Memory B cell (primary cell): ENCODE results near the gene TTLL10.

ENCODE experiments used
- ATAC-seq: fragments of 150-1000 bp; cut with Tn5 transposase; 2 replicates; pipeline ENCODE4 v1.10.0; 2021; ENCODE audit warnings: low read depth, mild to moderate bottlenecking, moderate library complexity
- DNase-seq, 2 donors: peaks; one replicate each; pipeline ENCODE4 v3.0.0; 2022; ENCODE audit warnings: low spot score in 2 of 2
- H3K27ac Mint-ChIP-seq: one replicate; pipeline ENCODE4 v1.8.0; 2022; ENCODE audit warnings: mild to moderate bottlenecking, moderate library complexity, mixed read lengths
- H3K27me3 Mint-ChIP-seq: one replicate; pipeline ENCODE4 v1.8.0; 2022; ENCODE audit warnings: mixed read lengths
- H3K36me3 Mint-ChIP-seq: one replicate; pipeline ENCODE4 v1.8.0; 2022; ENCODE audit warnings: mild to moderate bottlenecking, mixed read lengths
- H3K4me1 Mint-ChIP-seq: one replicate; pipeline ENCODE4 v1.8.0; 2022; ENCODE audit warnings: mixed read lengths
- H3K4me3 Mint-ChIP-seq: one replicate; pipeline ENCODE4 v1.8.0; 2022; ENCODE audit warnings: mild to moderate bottlenecking, moderate library complexity, mixed read lengths
- H3K9me3 Mint-ChIP-seq: one replicate; pipeline ENCODE4 v1.8.0; 2022; ENCODE audit warnings: mixed read lengths

Gene TTLL10

DNA sequence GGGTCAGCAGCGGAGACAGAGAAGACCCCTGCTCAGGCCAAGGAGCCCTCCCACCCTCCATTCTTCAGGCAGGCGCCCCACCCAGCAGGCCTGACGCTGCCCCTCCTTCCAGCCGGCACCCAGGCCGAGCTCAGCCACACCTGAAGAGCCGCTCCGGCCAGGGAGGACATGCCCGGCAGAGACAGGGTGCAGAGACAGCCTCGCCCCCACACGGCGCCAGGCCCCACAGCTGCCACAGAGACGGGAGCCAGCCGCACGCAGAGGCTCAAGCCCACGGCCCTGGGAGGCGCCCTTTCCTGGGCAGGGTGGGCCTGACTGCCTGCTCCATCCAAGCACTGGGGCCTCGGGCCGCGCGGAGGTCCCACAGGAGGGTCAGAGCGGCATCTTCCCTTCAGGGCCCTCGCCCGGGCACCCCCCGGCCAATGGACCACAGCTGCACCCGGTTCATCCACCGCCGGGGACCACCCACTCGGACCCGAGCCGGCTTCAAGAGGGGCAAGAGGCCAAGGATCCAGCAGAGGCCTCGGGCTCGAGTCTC, 5.2 kb downstream of the TTLL10 start:
- no peaks in the 10 kb centered on the region for H3K9me3 Mint-ChIP-seq
- H3K36me3 Mint-ChIP-seq: peaks cover 4% of the 10 kb centered on the region
- ATAC-seq: no peak
- peaks cover 27% of the 10 kb centered on the region for H3K4me1 Mint-ChIP-seq
- no peak for DNase-seq
- H3K4me3 Mint-ChIP-seq: no peak overlapping the region
- peaks cover 26% of the 10 kb centered on the region for H3K27me3 Mint-ChIP-seq
- no peak overlapping the region for H3K27ac Mint-ChIP-seq

DNA sequence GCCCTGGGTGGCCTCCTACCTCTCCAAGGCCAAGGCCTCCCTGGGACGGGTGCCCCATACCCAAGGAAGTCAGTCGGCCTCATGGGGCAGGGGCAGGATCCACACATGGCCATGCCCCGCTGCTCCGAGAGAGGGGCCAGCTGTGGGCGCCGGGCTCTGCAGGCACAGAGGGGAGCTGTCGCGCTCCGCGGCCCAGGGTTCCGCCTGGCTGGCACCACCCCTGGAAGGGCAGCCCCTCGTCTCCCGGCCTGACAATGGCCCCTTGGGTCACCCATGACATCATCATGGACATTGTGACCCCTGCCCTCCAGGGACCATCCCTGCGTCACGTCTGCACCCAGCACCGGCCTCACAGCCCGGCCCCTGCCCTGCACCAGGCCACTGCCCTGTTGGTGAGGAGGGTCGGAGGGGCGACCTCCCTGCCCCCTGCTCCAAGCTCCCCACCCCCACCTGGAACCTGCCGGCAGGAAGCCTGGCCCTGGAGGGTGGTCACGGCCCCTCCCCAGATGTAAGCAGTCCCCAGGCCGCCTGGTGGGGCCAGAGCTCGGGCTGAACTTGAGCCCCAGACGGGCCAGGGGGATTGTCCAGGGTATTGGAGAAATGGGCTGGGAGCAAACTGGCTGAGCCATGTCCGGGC, 5.8 kb downstream of the TTLL10 start:
- peaks cover 26% of the 10 kb centered on the region for H3K27me3 Mint-ChIP-seq
- peaks cover 27% of the 10 kb centered on the region for H3K4me1 Mint-ChIP-seq
- peaks cover 4% of the 10 kb centered on the region for H3K36me3 Mint-ChIP-seq
- DNase-seq (no peak), ATAC-seq (no peak)
- H3K9me3 Mint-ChIP-seq: no peaks in the 10 kb centered on the region
- H3K27ac Mint-ChIP-seq: no peak overlapping the region
- no peak overlapping the region for H3K4me3 Mint-ChIP-seq

DNA sequence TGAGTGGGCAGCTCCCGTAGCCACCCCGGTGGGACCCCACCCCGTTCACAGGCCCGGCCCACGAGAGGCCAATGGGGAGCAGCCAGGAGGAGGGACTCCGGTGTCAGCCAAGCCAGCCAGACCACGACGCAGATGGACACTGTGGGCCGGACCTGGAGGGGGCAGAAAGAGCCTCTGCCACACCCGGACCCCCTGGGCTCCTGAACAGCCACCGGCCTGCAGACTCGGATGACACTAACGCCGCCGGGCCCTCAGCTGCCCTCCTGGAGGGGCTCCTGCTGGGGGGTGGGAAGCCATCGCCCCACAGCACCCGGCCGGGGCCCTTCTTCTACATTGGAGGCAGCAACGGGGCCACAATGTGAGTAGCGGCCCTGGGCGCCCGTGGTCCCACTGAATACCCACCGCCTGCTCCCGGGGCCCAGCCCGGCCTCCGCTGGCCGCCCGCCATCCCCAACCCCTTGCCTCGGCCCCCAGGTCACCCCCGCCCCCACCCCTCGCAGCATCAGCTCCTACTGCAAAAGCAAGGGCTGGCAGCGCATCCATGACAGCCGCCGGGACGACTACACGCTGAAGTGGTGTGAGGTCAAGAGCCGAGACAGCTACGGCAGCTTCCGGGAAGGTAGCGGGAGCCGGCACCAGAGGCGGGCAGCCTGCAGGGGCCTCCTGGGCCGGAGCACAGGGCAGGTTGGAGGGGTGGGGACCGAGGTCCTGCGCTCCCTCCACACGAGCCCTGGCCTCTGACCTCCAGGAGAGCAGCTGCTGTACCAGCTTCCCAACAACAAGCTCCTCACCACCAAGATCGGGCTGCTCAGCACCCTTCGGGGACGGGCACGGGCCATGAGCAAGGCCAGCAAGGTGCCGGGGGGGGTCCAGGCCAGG, 6.5 kb downstream of the TTLL10 start:
- Mint-ChIP-seq H3K4me3 (no peak overlapping the region), H3K4me1 (peaks cover 27% of the 10 kb centered on the region), H3K9me3 (no peaks in the 10 kb centered on the region), H3K27me3 (peaks cover 26% of the 10 kb centered on the region), H3K27ac (no peak overlapping the region), H3K36me3 (peaks cover 4% of the 10 kb centered on the region)
- no peak for ATAC-seq
- no peak for DNase-seq

DNA sequence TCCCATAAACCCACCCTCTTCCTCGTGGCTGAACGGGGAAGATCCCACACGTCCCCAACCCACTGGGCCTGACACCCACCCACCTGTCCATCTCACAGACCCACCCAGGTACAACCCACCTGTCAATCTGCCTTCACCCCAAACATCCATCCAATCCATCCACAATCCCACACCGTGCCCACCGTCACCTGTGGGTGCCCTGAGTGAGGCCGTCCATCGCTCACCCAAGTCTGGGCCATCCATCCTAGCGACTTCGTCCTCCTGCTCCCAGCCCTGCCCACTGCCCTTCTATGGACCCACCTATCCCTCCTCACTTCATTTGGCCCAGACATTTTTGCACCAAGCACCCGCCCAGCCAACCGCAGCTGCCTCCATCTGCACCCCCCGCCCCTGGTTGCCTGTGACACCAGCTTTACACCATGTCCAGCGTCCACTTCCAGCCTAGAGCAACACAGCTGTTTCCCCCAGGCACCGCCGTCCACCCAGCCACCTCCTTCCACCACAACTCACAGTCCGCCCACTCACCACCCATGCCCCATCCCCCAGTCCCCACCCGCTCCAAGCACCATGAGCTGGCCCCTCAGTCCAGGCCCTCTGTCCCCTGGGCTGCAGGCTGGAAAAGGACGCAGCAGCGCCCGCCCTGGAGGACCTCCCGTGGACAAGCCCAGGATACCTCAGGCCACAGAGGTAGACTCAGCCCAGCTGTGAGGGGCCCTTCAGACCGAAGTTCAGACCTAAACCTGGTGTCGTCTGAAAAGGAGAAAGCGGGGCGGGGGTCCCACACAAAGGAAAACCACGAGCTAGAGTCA, 7.7 kb downstream of the TTLL10 start:
- Mint-ChIP-seq H3K4me3 (no peak overlapping the region), H3K27ac (no peak overlapping the region), H3K4me1 (peaks cover 17% of the 10 kb centered on the region), H3K36me3 (peaks cover 4% of the 10 kb centered on the region), H3K9me3 (no peaks in the 10 kb centered on the region), H3K27me3 (peaks cover 20% of the 10 kb centered on the region)
- ATAC-seq (no peak), DNase-seq (no peak)

DNA sequence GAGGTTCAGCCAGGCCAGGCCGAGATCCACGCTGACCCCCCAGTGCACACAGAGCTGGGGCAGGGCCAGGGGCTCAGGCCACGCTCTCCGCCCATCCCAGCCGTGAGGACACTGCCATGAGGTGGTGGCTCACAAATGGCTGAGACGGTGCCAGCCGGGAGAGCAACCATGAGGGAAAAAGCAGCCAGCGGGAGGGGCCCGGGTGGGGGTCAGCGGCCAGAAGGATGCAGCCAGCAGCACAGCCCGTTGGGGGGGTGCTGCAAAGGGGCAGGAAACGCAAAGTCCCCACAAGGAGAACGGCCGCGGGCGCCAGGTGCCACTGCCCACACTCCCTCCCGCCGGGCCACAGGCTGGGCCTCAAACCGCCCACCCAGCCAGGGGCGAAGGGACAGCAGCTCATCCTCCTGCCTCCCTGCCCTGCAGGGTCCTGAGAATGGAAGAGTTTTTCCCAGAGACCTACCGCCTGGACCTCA, 8.3 kb downstream of the TTLL10 start:
- Mint-ChIP-seq H3K4me1 (peaks cover 14% of the 10 kb centered on the region), H3K4me3 (no peak overlapping the region), H3K27me3 (peaks cover 17% of the 10 kb centered on the region), H3K36me3 (peaks cover 1% of the 10 kb centered on the region), H3K9me3 (no peaks in the 10 kb centered on the region), H3K27ac (no peak overlapping the region)
- ATAC-seq (no peak), DNase-seq (no peak)

DNA sequence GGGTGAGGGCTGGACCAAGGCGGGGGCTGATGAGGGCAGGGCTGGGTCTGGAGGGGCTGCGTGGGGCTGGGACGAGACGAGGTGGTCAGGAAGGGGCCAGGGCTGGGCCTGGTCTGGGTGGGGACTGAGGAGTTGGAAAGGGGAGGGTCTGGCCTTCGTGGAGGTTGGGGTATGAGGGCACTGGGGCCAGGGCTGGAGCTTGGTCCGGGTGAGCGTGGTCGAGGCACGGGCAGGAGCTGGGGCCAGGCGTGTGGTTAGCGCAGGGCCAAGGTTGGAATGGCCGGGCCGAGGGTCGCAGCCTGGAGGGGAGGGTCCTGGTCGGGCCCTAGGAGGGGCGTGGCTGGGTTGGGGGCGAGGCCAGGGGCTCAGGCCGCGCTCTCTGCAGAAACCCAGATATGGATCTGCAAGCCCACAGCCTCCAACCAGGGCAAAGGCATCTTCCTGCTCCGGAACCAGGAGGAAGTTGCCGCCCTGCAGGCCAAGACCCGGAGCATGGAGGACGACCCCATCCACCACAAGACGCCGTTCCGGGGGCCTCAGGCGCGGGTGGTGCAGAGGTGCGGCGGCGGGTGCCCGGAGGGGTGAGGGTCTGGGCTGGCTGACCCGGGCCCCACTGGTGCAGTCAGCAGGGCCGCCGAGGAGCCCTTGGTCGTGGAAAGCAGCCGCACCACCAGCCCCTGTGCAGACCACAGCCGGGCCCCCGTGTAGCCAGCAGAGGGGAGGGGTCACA, 9.0 kb downstream of the TTLL10 start:
- no peak for DNase-seq
- Mint-ChIP-seq H3K36me3 (no peaks in the 10 kb centered on the region), H3K4me3 (no peak overlapping the region), H3K27me3 (peaks cover 16% of the 10 kb centered on the region), H3K27ac (no peak overlapping the region), H3K4me1 (peaks cover 12% of the 10 kb centered on the region), H3K9me3 (no peaks in the 10 kb centered on the region)
- no peak for ATAC-seq

DNA sequence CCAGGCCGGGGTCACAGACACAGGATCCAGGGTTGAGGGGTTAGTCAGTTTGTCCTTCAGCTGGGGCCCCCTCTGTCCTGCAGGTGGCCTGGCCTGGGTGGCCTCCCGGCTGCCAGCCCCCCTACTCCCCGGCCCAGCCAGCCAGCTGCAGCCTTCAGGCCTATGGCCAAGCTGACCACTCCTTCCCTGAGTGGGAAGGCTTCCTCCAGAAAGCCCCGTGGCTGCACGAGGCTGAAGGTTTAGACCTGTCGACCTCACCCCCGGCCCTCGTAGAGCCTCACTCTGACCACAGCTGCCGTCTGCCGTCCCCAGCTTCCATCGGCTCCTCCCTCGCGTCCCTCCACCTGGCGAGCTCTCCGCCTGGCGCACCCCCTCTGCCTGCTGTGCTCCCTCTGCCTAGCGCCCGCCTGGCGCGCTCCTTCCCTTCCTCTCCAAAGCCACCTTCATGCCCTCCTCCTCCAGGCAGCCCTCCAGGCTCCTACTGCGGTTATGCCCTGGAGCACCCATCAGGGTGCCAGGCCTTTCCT, 9.6 kb downstream of the TTLL10 start:
- DNase-seq: no peak
- Mint-ChIP-seq H3K27me3 (peaks cover 16% of the 10 kb centered on the region), H3K27ac (peak overlapping the region; percentile 74), H3K4me3 (no peak overlapping the region), H3K9me3 (no peaks in the 10 kb centered on the region), H3K36me3 (no peaks in the 10 kb centered on the region), H3K4me1 (peaks cover 10% of the 10 kb centered on the region)
- ATAC-seq: no peak

DNA sequence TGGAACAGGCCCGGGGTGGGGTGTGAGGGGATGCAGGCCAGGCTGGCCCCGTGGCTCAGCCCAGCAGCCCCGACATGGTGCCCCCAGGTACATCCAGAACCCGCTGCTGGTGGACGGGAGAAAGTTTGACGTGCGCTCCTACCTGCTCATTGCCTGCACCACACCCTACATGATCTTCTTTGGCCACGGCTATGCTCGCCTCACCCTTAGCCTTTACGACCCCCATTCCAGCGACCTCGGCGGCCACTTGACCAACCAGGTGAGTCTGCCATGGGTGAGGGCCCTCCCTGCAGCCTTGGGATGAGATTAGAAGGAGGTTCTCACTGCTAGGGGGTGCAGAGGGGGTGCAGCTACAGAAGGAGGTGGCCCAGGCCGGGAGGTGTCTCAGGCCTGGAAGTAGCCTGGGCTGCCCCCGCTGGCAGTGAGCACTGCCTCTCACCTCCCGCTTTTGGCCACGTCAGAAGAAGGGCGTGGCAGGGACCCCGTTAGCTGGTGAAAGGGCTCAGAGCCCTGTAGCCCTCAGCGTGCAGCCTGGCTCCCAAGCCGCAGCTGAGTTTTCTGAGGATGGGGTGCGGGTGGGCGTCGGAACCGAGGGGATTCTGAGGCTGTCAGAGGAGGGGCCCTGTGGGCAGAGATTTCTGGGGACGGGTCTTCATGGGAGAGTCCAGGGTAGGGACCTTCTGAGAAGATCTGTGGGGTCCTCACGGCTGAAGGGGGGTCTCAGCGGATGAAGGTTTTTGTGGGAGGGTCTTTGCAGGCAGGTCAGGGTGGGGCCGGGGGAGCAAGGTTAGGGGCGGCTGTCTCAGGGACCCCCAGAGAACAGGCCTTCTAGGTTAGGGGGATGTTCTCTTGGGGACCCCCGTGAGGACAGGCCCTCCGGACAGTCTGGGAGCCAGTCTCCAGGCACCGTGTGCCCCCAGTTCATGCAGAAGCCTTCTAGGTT, 10.4 kb downstream of the TTLL10 start:
- peak; percentile 19 for ATAC-seq
- Mint-ChIP-seq H3K27ac (peak overlapping the region; percentile 74), H3K4me3 (no peak overlapping the region), H3K36me3 (no peaks in the 10 kb centered on the region), H3K9me3 (no peaks in the 10 kb centered on the region), H3K4me1 (peaks cover 10% of the 10 kb centered on the region), H3K27me3 (peaks cover 16% of the 10 kb centered on the region)
- no peak for DNase-seq

DNA sequence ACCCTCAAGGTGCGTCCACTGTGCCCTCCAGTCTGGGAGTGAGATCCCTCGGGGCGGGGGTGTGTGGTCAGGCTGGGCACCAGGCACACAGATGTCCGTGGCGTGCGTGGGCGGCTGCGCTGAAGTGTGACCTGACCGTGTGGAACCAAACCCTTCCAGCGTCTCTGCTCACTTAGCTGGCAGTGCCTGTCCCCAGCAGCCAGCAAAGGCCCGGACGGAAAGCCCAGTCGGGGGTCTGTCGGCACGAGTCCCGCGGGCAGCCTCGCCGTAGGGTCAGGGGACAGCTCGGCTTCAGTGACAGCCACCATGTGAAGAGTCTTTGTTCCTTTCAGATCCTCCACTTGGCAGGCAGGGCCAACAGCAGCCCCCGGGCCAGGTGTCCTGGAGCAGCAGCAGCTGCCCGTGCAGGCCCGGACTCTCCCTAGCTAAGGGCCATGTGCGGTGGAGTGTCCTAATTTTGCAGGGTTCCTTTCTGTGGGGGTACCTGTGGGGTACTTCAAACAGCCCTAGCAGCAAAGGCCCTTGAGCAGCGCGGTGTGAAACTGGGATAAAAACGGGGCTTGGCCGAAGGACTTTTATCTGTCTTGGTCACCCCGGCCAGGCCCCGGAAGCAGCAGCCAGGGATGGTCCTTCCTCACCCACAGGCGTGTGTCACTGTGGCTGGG, 11.6 kb downstream of the TTLL10 start:
- no peaks in the 10 kb centered on the region for H3K9me3 Mint-ChIP-seq
- H3K4me3 Mint-ChIP-seq: no peak overlapping the region
- H3K27me3 Mint-ChIP-seq: peaks cover 16% of the 10 kb centered on the region
- H3K27ac Mint-ChIP-seq: no peak overlapping the region
- no peak for DNase-seq
- H3K36me3 Mint-ChIP-seq: no peaks in the 10 kb centered on the region
- peak; percentile 6 for ATAC-seq
- H3K4me1 Mint-ChIP-seq: peaks cover 10% of the 10 kb centered on the region

DNA sequence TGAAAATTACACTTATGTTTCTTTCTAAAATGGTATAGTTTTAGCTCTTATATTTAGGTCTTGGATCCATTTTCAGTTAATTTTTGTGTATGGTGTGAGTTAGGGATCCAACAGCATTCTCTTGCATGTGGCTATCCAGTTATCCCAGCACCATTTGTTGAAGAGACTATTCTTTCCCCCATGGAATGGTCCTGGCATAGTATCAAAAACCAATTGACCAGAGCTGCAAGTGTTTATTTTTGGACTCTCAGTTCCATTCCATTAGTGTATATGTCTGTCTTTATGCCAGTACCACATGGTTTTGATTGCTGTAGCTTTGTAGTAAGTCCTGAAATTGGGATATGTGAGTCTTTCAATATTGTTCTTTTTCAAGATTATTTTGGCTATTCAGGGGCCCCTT, 14.3 kb downstream of the TTLL10 start:
- Mint-ChIP-seq H3K27ac (no peak overlapping the region), H3K36me3 (no peaks in the 10 kb centered on the region), H3K9me3 (peaks cover 3% of the 10 kb centered on the region), H3K4me1 (peaks cover 3% of the 10 kb centered on the region), H3K4me3 (no peak overlapping the region), H3K27me3 (peaks cover 3% of the 10 kb centered on the region)
- ATAC-seq (no peak), DNase-seq (no peak)

DNA sequence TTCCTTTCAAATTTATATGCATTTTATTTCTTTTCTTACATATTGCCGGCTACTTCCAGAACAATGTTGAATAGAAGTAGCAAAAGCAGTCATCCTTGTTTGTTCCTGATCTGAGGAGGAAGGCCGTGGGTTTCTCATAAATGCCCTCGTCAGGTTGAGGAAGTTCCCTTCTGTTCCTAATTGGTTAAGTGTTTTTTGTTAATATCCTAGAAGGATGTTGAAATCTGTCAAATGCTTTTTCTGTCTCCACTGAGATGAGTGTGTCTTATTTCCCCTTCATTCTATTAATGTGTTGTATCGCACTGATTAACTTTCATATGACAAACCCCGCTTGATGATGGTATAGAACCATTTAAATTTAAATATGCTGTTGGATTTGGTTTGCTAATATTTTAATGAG, 15.4 kb downstream of the TTLL10 start:
- peak overlapping the region; percentile 28 for H3K27ac Mint-ChIP-seq
- no peak for ATAC-seq
- H3K36me3 Mint-ChIP-seq: no peaks in the 10 kb centered on the region
- no peaks in the 10 kb centered on the region for H3K4me1 Mint-ChIP-seq
- no peak for DNase-seq
- H3K4me3 Mint-ChIP-seq: no peak overlapping the region
- no peaks in the 10 kb centered on the region for H3K27me3 Mint-ChIP-seq
- peaks cover 3% of the 10 kb centered on the region for H3K9me3 Mint-ChIP-seq

DNA sequence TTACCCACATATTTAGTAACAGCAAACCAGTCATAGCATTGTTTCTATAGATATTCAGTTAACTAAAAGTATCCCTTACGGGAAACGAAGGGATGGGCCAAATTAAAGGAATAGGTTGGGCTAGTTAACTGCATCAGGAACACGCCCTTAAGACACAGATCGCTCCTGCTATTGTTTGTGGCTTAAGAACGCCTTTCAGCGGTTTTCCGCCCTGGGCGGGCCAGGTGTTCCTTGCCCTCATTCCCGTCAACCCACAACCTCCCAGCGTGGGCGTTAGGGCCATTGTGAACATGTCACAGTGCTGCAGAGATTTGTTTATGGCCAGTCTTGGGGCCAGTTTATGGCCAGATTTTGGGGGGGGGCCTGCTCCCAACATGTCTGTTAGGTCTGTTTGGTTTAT, 18.1 kb downstream of the TTLL10 start:
- DNase-seq (no peak), ATAC-seq (no peak)
- Mint-ChIP-seq H3K9me3 (peaks cover 12% of the 10 kb centered on the region), H3K27ac (no peak overlapping the region), H3K27me3 (no peaks in the 10 kb centered on the region), H3K4me3 (no peak overlapping the region), H3K36me3 (no peaks in the 10 kb centered on the region), H3K4me1 (no peaks in the 10 kb centered on the region)
